ENCODE measurements around the gene SPCS3.
"Not testable (repeated sequence)": the region's sequence is repeated elsewhere in the genome, so short reads cannot be mapped to it uniquely, and the experiment has no call there.

DNA sequence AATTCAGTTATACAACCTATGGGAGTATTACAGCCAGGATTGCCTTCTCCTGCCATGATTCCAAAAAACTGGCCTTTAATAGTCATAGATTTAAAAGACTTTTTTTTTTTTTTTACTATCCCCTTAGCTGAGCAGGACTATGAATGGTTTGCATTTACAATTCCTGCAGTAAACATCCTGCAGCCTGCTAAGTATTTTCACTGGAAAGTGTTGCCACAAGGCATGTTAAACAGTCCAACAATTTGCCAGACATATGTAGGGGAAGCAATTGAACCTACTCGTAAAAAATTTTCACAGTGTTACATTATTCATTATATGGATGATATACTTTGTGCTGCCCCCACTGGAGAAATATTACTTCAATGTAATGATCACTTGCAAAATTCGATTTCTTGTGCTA lies 27.1 kb downstream of the SPCS3 start:
- TF ChIP-seq CTCF, POLR2A (IDR thresholded peaks at IDR 0.05): not testable (repeated sequence)
